Hindlimb muscle (tissue), 1 donor: ENCODE data around the gene FCHSD2. TPM values are rescaled to one million over a fixed set of nuclear protein-coding genes. Genes with fewer than 3 reads are reported as not detected.
"Not testable (repeated sequence)": the region's sequence is repeated elsewhere in the genome, so short reads cannot be mapped to it uniquely, and the experiment has no call there.

ENCODE experiments used
- DNase-seq: peaks from one replicate; pipeline ENCODE4 v3.0.0-alpha.2; 2013
- polyA plus RNA-seq: library from polyadenylated mRNA; unstranded; fragments of 120-200 nt; gene quantifications from one replicate; pipeline ENCODE4 v1.2.1, GENCODE V29; 2013; ENCODE audit not compliant: insufficient read length

The FCHSD2 gene
- polyA plus RNA-seq, 1 donor: 27.4 TPM

DNA sequence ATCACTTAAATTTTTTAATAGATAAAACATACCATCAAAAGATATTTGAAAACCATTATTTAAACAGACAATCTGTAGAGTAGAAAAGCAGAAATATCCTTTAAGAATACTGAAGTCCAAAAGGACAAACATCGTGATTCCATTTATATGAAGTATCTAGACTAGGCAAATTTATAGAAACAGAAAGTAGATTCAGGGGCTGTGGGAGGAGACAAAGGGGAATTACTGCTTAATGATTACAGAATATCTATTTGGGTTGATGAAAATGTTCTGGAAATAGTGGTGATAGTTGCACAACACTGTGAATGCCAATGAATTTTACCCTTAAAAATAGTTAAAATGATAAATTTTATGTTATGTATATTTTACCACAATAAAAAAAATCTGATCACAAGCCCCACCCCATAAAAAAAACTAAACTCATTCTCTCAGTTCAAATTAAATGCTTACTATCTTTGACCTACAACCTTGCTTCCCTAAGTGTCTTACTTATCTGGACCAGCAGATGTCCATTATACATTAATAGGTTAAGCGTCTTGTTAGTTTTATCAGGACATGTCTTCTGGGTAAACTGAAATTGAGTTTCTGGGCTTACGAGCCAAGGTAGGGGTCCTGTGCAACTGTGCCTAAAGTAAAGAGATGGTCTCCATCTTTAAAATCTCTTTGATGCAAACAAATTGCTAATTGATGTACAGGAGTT lies 86.3 kb downstream of the FCHSD2 start:
- DNase-seq: no peak

- DNase-seq: no peak
Observed at GRCh38 chr11:73055002-73055401, 87.1 kb downstream of the FCHSD2 start.

- DNase-seq: no peak
Observed at GRCh38 chr11:73053964-73054363, 88.2 kb downstream of the FCHSD2 start.

DNA sequence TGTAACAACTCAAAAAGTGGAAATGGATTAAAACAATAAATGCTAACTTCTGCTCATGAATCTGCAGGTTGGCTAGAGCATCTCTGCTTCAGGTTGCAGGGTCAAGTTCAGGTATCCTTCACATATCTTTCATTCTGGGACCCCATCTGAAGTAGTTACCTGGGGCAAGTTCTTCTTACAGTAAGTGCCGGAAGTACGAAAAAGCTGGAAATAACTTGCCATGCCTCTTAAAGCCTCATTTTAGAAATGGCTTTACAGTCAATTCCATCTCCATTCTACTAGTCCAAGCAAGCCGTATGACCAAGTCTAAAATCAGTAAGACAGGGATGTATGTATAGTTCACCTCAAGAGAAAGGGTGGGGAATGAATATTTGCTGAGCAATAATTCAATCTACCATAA lies 93.7 kb downstream of the FCHSD2 start:
- no peak for DNase-seq

DNA sequence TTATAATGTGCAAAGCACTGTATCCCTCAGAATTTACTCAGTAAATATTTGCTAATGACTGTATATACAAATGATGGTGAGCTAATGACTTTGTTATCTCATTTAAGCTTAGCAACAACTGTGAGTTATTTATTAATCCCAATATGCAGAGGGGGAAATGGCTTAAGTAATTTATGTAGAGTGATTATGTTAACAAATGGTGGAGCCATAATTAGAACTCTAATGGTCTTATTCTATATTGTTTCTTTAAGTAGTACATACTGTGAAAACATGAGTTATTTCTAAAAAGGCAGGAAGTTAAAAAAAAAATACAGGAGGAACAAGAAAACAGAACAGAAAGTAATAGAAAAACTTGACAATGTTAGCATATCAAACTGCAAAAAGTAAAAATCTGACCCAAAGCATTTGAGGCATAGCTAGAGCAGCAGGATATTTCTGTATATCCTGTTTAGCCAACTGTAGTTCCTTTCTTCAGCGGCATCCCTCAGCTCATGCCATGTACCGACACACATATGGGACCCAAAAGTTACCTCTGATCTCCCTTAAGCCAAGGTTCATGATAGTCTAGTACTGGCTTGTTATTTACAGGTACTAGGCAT lies 94.2 kb downstream of the FCHSD2 start:
- DNase-seq: no peak

GRCh38 chr11:73040046-73040445 lies 102.1 kb downstream of the FCHSD2 start:
- no peak for DNase-seq

GRCh38 chr11:73034777-73035176 lies 107.3 kb downstream of the FCHSD2 start:
- no peak for DNase-seq

DNA sequence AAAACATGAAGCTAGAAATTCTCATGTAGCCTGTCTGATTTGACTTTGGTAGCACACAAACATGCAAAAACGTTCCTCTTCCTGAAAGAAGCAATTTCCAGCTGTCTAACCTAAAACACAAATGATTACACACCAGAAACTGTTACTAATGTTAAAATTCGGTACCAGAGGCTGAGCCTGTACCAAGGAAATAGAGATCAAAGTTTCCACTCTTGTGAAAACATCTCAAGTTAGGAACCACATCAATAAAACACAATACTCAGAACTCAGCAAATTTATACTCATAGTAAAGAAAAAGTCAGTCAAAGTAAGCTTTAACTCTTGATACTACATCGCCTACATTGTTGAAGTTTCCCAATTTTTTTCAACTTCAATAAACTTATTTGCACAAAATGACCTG lies 107.8 kb downstream of the FCHSD2 start:
- no peak for DNase-seq

GRCh38 chr11:73030130-73030529 lies 112.0 kb downstream of the FCHSD2 start:
- DNase-seq: no peak

GRCh38 chr11:73029403-73029802 lies 112.7 kb downstream of the FCHSD2 start:
- no peak for DNase-seq

DNA sequence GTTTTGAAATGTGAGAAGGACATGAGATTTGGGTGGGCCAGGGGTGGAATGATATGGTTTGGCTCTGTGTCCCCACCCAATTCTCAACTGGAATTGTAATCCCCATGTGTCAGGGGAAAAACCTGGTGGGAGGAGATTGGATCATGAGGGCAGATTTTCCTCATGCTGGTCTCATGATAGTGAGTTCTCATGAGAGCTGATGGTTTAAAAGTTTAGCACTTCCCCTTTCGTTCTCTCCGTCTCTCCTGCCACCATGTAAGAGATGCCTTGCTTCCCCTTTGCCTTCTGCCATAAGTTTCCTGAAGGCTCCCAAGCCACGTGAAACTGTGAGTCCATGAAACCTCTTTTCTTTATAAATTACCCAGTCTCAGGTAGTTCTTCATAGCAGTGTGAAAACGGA lies 113.5 kb downstream of the FCHSD2 start:
- DNase-seq: no peak

GRCh38 chr11:73027840-73028239 lies 114.3 kb downstream of the FCHSD2 start:
- DNase-seq: not testable (repeated sequence)

- DNase-seq: no peak
Observed at GRCh38 chr11:73024639-73025038, 117.5 kb downstream of the FCHSD2 start.

DNA sequence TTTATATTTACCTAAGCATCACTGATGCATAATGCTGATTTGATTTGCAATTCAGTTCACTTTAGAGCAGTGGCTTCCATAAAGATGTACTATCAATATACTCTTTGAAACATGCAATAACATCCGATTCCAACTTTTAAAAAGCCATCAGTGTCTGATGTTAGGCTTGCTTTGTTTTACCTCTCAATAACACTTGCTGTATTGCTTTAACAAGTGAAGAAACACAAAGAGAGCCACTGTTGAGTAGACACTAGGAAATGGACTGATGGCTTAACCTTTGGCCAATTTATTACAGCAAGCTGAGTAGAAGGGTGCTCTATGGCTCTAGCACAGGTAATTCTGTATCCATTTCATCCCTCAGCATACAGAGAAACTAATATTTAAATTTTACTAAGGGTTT lies 122.1 kb downstream of the FCHSD2 start:
- no peak for DNase-seq

- DNase-seq: no peak
Observed at GRCh38 chr11:73019449-73019848, 122.7 kb downstream of the FCHSD2 start.

DNA sequence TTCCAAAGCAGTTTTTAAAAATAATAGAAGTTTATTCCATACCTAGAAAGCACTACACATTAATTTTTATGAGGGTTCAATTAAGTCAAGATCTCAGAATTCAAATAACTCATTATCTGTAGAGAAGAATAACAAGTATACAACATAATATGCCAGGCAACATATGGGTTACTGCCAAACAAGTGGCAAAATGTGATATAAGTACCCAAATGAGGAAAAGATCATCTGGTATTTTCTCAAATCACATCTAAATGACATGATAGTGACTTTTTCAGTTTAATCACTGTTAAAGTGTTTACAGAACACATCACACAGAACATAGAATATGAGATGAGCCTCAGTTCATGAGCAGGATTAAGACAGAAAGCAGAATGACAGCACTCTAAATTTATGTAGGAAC lies 123.3 kb downstream of the FCHSD2 start:
- no peak for DNase-seq

DNA sequence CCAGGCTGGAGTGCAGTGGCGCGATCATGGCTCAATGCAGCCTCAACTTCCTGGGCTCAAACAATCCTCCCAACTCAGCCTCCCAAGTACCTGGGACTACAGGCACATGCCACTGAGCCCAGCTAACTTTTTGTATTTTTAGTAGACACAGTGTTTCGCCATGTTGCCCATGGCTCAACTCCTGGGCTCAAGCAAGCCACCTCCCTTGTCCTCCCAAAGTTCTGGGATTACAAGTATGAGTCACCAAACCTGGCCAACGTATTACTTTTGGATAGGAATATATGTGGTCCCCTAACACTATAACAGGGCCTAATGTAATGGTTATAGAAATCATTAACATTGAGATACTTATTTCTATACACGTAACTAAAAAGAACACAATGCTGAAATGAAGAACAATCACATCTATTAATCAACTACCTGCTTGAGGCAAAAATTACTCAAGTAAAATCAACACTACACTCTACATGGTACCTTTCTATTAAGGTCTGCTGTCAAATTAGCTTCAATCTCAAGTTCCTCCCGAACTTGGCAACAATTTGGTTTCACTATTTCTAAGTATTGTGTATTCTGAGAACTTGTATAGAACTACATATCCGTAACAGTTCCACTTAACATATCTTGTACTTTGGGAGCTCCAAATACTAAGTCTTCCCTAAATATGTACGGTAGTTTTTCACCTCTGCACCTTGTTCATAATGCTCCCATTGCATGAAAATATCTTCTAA lies 124.9 kb downstream of the FCHSD2 start:
- DNase-seq: no peak

DNA sequence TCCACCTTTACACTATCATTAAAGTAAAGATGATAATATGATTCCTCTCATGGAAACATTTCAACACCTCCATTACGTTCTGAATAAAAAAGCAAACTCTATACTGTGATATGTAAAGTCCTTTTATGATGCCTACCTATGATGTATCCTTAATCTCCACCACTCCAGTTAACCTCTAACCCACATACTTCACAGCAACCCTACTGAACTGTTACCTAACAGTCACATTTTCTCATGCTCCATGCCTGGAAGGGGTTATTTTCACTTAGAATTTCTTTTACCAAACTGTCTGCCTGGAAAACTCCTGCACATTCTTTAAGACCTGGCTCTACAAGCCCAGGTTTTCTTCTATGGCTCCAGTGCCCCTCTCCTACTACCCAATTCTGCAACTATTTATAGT lies 129.1 kb downstream of the FCHSD2 start:
- DNase-seq: no peak

DNA sequence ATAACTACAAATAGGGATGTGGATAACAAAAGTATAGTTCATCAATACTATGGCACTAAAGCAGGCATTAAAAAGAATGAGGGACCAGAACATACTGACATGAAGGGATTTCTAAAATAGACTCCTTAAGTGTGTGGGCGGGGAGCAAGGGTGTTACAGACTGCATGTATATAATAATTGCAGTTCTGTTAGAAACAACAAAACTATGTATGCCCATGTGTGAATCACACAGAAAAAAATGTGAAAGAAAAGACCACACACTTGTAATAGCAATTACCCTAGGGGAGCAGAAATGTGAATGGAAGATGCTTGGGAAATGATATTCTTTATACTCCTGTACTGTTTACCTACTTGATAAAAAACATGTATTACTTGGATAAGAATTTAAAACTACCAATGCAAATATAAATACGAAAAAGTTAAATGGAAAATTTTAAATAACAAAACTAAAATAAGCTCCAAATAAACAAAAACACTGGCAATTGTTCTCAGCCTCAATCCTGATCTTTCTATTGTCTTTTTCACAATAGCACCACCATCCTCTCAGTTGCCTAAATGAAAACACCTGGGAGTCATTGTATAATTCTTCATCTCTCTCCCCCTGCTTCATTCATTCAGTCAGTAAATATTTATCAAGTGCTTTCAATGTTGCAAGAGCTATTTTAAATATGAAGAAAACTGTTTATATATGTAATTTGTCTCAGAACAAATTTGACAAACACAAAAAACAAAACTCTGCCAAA lies 129.8 kb downstream of the FCHSD2 start:
- no peak for DNase-seq

- no peak for DNase-seq
Observed at GRCh38 chr11:73011126-73011817, 130.8 kb downstream of the FCHSD2 start.

- DNase-seq: no peak
Observed at GRCh38 chr11:73009972-73010371, 132.1 kb downstream of the FCHSD2 start.

- no peak for DNase-seq
Observed at GRCh38 chr11:73004088-73004487, 138.0 kb downstream of the FCHSD2 start.

GRCh38 chr11:73003088-73003487 lies 139.0 kb downstream of the FCHSD2 start:
- no peak for DNase-seq
